SIG-M5 treated with dmso at 0.1 percent for 504 hours (cell line): ENCODE results near the gene TMEM198.
A peak's percentile ranks its signal among the peaks of the same experiment; 100 is the strongest.

Source experiments
- DNase-seq: peaks from one replicate; lab custom pipeline; 2025; ENCODE audit not compliant: unreplicated experiment; lab: John Stamatoyannopoulos, UW

TMEM198 gene

DNA sequence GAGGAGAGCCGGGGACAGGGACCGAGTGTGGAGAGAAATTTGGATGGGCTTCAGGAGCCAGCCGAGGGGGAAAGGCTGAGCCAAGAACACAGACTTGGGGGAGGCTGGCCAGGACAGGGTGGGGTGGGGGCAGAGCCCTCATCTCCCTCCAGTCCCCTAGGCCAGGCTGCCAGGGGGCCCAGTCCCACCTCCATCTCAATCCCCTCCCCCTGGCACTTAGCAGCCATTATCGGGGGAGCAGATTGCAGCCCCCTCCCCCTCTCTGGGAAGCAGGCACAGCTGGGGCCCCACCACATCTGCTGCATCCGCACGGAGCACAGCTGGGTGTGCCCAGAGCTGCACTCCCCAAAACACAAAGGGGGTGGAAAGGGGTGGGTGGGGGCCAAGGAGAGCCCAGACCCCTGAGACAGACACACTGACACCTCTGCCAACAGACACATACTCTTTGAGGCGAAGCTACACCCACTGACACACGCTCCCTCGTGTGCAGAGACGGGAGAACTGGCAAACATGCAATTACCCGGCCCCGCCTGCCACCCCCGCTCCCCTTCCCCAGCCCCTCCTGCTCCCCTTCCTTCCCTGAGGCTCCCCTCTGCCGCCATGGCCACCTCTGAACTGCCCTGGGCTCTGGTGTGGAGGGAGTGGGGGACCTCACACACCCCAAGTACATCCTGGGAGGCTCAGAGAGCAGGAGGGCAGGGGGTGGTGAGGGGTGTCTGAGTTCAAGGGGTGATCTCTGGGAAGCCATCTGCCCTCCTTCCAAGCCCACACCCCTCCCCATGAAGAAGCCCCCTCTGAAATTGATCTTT lies 34.7 kb upstream of the TMEM198 start:
- DNase-seq, result no peak

DNA sequence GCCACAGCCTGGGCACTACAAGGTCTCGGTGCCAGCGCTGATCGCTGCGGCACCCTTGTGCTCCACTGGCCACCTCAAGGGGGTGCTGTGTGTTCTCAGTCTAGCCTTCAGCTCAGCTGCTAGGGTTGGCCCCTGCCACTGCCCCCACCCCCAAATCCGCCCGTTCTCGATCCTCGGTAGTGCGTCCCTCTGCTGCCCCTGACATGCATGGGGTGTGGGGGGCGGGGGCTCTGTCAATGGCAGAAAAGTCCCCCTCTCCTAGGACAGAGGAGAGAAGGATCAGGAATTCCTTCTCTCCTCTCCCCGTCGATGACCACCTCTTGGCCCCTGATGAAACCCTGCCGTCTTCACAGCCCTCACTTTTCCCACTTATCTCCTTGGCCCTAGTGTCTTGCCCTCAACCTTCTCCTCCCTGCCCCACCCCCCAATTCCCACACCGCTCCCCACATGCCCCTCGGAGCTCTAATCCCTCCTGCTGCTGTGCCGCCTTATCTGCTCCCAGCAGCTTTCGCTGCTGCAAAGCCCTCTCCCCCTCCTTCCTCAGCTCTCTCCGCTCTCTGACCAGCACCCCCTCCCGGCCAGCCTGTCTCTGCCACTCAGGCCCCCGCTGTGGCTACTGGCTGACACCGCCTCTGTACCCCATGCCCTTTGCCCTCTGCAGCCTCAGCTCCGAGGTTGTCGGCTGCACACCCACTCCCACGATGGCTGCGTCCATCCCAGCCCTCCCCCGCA lies 33.9 kb upstream of the TMEM198 start:
- DNase-seq, result peak; percentile 34

DNA sequence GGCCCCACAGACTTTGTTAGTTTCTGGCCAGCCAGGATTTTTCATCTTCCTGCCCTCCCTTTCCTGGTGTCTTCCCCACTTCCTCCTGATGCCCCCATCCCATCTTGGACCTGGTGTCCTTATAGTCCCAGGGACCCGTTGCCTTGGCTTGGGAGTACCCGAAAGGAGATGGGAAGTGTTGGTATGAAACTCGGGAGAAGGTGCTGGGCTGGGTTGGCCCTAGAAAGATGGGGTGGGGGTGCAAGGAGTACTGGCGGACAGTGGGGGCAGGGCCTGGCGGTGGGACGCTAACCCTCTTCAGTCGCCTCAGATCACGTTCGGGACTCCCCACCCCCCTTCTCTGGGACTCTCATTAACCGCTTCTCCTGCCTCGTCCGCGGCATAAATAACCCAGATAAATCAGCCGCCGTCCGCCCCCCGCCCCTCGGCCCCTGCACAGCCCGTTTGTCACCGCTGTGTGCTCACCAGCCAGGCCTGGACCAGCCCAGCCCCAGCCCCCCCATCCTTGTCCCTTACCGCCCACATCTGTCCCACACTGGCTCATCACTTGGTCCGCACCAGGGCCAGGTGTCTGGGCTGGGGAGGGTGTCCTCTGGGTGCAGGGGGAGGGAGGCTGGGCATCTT lies 33.2 kb upstream of the TMEM198 start:
- no peak for DNase-seq

DNA sequence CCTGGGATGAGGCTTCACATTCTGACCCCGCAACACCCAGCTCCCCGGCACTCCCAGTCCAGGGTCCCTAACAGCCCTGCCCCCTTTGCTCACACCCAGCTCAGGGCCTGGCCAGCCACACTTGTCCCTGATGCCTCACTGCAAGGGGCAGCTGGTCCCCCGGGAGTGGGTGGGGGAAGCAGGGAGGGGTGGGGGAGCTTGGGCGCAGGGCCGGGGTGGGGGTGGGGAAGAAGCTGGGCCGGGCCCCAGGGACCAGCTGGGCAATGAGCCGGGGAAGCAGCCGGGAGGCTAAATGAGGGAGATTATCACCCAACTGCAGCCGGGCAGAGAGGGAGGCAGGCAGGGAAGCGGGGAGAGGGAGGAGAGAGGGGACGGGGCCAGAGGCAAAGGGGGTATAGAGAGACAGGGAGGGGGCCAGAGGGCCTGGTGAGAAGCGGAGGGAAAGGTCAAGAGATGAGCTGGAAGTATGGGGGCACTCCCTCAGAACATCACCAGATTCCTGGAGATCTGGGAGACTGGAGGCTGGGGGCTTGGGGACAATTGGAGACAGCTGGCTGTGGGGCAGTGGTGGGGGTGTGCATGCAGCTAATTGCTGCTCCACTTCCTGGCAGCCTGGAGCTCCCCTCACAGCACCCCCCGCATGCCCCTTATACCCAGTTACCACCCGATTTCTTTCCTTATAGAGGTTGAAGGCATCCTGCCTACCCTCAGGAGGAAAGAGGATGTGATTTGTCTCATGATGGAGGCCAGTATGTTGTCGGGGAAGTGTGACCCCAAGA lies 32.1 kb upstream of the TMEM198 start:
- no peak for DNase-seq

DNA sequence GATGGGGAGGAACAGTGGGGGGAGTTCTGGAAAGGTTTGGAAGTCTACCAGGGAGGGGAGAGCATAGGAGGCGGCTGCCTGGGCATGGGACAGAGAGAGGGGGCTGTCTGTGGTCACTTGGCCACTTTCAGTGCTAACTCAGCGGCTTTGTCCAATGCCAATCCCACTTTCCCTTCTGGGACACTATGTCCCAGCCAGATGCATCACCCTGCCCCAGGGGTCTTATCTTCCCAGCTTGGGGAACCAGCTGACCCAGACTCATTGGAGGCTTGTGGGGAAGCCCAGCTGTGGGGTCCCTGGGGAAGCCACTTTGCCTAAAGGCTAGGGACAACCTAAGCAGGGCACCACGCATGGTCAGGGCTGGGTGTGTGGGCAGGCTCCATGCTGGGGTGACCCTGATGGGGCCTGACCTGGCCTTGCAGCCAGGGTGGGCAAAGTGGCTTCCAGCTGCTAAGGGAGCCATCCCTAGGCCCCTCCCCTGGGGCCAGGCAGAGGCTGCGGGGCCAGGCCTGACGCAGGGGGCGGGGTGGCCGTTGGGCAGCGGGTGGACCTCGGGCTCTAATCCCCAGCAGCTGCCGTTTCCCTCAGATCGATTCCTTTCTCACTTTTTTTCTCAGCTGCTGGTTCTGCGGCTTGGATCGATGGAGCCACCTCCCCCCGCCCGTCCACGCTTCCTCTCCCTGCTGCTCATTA lies 31.2 kb upstream of the TMEM198 start:
- DNase-seq, result no peak

DNA sequence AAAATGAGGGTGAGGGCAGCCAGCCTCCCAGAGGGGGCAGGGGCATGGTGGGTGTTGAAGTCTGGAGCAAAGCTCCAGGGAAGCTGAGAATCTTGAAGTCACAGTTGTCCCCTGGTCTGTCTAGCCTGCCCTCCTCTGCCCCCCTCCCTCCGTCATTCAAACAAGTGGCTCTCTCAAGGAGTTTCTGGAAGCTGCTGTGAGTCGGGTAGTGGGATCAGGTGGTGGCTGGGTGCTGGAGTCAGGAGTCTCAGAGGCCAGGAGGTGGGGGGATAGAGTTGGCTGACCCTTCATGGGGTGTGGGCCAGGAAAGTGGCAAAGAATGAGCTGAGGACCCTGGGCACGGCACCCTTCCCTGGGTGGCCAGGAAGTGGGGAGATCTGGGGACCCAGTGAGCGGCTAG lies 30.0 kb upstream of the TMEM198 start:
- no peak for DNase-seq

DNA sequence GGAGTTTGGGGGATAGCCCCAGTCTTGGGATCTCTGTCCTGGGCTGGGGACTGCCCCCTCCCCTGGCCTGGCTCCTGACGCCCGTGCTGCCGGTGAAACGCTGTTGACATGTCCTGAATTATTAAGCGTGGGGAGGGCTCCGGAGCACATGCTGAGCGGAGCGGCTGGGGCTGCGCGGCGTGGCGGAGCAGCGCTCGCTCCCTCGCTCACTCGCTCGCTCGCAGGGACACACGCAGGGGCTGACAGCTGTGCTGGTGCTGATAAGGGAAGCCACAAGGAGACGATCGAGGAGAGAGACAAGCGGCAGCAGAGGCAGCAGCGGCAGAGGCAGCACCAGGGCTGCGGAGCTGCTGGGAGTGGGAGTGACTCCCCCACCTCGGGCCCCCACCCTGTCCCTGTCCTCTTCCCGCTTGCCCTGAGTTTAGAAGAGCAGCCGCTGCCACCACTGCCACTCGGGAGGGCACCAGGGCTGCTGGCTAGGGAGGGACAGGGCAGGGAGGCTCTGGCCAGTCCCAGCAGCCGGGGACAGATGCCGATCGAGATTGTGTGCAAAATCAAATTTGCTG lies 29.5 kb upstream of the TMEM198 start, which contains the start of gene ASIC4:
Gene ASIC4 (plus strand): TSS at position 287 of the 566 bp plus-strand sequence. CDS start 243 bp downstream, at position 530.
- no peak for DNase-seq

DNA sequence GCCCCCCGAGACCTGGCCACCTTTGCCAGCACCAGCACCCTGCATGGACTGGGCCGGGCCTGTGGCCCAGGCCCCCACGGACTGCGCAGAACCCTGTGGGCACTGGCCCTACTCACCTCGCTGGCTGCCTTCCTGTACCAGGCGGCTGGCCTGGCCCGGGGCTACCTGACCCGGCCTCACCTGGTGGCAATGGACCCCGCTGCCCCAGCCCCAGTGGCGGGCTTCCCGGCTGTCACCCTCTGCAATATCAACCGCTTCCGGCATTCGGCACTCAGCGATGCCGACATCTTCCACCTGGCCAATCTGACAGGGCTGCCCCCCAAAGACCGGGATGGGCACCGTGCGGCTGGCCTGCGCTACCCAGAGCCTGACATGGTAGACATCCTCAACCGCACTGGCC lies 29.0 kb upstream of the TMEM198 start:
- no peak for DNase-seq

DNA sequence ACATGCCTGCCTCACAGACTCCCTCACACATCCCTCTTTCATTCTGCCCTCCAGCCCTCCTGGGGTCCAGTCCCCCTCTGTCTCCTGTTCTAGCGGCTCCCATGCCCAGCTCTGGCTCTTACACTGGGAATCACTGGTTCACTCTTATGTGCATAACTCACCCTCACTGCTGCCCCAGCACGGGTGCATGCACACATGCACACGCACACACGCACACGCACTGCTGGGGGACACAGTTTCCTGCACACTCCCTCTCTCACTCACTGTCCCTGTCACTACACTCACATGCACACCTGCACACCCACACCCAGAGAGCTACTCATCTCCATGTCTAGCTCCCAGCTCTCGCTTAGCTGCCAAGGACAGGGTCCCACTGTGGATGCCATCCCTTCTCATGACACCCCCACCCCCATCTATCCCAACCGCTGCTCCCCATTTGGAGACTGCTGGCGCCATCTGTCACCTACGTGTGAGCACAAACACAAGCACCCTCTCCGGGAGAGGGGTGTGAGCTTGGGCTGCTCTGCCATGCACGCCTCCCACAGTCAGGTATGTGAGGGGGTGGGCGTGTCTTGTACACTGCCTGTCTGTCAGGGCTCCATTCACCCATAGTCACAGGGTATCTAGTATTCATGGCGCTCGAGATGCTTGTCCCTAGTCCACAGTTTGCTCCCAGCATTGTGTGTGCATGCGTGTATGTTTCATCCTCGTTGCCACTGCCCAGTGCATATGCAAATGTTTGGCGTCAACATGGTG lies 27.8 kb upstream of the TMEM198 start:
- no peak for DNase-seq

DNA sequence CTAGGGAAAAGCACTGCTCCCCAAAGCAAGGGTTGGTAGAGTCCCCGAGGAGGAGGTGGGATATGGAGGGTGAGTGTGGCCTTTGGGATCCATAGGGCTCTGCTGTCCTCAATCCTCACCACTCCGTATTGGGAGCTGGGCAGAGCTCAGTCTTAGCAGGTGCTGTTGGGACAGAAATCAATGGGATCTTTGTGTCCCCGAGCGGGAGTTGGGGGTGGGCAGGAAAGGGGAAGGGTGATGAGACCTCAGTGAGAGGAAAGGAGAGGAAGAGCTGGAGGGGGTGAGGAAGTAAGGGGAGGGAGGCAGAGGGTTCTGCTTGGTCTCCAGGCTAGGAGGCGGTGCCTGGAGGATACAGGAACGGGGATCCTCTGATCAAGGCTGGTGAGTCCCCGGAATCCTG lies 26.9 kb upstream of the TMEM198 start:
- no peak for DNase-seq

DNA sequence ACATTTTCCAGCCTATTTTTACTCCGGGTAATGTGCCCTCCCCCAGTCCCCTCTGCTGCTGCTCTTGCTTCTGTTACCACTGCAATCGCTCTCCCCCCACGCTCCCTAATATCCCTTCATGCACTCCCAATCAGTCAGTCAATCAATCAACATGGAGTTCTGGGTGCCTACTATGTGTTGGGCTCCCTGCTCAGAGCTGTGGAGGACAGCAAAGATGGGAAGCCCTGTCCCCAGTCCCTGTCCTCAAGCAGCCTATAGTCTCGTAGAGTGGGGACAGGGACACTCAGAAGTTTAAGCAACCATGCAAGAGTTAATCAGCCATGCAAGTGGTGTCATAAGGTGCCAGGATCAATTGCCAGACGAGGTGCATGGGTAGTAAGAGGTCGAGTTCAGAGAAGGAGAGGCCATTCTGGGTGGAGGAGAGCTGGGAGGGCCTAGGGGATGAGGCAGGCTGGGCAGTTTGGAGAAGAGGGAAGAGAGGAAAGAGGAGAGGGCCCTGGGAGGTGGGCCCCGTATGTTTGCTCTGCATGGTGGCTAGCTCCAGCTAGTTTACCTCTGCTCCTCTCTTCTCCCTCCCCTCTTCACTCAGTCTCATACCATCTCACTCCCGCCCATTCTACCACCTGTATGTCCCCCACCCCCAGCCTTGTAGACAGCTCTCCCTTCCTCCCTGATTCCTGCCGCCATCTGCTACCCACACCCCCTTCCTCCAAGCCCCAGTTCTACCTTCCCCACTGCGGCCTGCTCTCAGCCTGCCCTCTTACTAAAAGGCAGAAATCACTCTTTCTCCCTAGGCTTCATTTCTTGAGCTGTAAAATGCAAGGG lies 25.7 kb upstream of the TMEM198 start:
- DNase-seq, result no peak

DNA sequence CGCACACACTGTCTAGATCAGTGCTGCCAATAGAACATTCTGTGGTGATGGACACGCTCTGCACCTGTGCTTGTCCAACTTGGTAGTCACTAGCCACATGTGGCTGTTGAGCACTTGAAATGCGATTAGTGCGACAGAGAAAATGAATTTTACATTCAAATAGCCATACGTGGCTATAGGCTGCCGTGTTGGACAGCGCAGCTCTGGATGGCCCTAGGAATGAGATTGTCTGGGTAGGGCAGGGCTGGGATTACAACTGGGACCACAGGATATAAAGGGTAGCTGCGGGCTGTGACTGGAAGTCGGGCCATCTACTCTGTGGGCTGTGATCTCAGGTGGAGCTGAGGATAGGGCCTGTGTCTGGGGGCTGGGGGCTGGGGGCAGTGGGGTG lies 24.3 kb upstream of the TMEM198 start:
- DNase-seq, result no peak

DNA sequence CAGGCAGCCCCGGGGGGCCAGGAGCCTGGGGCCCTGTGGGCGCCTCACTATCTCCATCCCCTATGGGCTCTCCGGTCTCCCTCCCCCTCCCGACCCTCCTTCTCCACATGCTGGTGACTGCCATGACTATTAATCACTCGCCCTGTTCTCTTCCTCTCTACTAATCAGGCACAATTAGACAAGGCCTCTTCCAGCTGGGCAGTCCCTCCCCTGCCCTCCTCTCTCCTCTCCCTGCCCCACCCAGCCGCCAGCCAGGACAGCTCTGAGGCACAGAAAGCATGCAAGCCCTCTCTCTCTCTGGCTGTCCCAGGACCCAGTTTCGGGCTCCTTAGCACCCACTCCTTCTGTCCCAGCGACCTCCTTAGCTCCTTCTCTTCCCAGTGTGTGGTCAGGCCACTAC lies 23.7 kb upstream of the TMEM198 start:
- DNase-seq, result no peak

DNA sequence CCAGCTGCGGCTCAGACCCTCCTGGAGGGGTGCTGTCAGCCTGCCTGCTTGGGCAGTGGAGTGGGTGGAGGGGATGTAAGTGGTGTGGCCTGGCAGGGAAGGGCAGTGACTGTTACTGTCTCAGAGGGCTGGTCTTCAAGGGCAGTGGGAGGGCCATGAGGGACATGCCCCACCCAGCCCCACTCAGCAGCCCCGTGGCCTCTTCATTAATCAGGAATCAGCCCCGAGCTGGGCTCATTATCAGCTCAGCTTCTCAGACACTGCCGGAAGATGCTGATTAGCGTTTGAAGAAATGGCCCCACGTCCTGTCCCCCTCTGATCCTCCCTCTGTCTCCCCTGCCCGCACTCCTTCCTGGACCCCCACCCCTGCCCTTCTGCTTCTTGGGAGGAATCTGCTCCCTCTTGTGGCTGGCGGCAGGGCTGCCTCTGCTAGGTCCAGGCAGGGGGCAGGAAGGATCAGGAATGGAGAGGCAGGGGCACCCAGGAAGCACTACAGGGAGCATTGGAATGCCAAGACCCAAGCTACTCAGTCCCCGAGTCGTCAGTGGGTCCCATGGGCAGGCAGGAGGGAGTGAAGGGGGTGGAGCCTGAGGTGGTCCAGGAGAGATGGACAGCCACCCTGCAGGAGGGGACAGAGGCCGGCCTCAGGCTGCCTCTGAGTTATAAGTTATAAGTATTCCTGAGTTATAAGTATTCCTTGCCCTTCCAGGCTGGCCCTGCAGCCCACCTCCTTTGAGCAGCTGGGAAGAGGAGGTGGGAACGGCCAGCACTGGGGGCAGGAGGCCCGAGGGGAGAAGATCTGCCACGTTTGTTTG lies 22.6 kb upstream of the TMEM198 start:
- DNase-seq, result peak; percentile 19

DNA sequence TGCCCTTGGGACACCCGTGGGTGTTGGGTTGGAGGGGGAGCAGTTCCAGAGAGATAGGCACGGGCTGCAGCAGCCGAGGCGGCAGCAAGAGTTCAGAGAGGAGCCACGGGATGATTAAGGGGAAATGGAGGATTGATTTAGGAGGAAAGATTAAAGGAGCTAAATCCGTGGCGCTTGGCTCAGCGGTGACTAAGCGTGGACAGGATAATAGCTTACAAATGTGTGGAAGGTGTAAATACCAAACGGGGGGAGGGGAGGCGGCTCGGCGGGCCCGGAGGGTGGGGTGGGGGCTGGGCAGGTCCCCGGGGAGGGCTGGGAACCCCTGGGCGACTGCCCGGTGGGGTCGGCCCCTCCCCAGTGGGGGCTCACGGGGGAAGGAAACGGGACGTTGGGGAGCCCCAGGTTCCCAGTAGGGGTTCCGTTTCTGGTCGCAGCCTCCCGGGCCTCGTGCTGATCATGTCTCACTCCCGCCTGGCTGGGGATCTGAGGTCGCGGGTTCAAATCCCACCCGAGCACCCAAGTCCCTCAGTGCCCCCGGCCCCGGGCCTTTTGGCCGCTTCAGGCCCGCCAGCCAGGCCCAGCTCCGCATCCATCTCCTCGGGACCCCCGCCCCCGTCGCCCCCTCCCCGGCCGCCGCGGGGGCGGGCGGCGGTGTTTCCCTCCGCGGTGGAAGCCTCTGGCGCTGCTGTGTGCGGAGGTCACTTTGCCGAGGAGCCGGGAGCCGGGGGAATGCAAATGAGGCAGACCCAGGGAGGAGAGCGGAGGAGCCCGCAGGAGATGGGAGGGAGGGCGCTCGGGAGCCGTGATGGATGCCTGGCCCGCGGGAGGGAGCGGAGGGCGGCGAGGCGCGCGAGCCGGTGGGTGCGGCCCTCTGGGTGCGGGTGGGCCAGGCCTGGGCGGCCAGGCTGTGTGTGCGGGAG lies 21.5 kb upstream of the TMEM198 start:
- DNase-seq, result no peak

DNA sequence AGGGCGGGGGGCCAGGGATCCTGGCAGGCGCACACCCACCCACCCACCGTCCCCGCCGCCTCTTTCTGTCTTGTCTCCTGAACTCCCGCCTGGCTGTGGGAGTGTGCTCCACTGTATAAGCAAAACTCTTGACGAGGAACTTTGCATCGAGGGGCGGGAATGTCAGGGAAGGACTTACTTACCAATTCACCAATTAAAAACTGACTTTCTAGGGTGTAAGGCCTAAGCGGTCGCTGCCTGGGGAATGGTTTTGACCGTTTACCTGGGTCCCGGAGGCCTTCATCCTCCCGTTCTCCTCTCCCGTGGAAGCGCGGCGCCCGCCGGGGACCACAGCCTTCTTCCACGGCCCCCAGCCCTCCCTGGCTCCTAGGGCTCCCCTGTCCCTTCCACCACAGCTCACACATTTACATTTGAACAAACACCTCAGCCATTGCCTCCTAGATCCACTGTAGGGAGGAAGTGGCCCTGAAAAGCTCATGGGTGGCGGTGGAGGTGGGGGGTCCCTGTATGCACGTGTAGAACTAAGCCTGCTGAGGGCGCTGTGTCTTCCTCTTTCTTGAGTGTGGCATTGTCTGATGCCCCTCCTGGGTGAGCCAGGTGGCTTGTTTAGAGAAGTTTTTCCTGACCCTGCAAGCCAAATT lies 20.7 kb upstream of the TMEM198 start:
- no peak for DNase-seq
